GM10266 (cell line): ENCODE data around the gene OR11H7.
"Not testable (repeated sequence)": the region's sequence is repeated elsewhere in the genome, so short reads cannot be mapped to it uniquely, and the experiment has no call there.

Experiments
- DNase-seq: peaks from one replicate; pipeline ENCODE4 v3.0.0; 2012; ENCODE audit errors: extremely low spot score
- TF ChIP-seq, protein P1 (sequence below): IDR thresholded peaks from 2 replicates; pipeline ENCODE4 v1.5.1; 2012; ENCODE audit warnings: mild to moderate bottlenecking, low read depth; ENCODE audit not compliant: control insufficient read depth, insufficient read depth; ENCODE audit errors: missing control alignments

The OR11H7 gene

GRCh38 chr14:20194101-20194500, 34.7 kb upstream of the OR11H7 start:
- no peak for DNase-seq
- TF ChIP-seq, protein P1, sequence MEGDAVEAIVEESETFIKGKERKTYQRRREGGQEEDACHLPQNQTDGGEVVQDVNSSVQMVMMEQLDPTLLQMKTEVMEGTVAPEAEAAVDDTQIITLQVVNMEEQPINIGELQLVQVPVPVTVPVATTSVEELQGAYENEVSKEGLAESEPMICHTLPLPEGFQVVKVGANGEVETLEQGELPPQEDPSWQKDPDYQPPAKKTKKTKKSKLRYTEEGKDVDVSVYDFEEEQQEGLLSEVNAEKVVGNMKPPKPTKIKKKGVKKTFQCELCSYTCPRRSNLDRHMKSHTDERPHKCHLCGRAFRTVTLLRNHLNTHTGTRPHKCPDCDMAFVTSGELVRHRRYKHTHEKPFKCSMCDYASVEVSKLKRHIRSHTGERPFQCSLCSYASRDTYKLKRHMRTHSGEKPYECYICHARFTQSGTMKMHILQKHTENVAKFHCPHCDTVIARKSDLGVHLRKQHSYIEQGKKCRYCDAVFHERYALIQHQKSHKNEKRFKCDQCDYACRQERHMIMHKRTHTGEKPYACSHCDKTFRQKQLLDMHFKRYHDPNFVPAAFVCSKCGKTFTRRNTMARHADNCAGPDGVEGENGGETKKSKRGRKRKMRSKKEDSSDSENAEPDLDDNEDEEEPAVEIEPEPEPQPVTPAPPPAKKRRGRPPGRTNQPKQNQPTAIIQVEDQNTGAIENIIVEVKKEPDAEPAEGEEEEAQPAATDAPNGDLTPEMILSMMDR, result no peak

DNA sequence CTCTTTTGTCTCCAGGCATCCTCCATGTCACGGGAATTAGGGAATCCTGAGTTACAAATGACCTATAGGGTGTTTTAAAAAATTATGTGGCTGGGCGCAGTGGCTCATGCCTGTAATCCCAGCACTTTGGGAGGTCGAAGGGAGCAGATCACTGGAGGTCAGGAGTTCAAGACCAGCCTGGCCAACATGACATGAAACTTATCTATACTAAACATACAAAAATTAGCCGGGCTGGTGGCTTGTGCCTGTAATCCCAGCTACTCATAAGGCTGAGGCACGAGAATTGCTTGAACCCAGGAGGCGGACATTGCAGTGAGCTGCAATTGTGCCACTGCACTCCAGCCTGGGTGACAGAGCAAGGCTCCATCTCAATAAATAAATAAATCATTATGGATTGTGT, 33.6 kb upstream of the OR11H7 start:
- not testable (repeated sequence) for DNase-seq

DNA sequence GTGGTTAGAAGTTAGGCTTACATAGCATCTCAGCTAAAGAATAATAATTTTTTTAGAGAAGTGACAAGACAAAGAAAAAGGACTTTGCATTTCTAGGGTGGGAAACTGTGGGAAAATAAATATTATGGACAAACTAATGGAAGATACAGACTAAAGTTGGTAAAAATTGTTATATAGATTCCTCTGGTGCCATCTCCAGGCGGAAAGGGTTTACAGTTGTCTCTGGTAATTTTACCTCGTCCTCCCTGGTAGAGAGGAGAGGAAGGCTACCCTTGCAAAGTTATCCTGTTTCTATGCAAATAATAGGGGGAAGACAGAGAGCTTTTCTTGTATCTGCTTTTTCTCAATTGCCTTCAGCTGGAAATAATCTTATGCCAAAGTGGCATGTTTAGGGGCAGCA, 32.9 kb upstream of the OR11H7 start:
- TF ChIP-seq, protein P1, result no peak
- DNase-seq, result no peak

DNA sequence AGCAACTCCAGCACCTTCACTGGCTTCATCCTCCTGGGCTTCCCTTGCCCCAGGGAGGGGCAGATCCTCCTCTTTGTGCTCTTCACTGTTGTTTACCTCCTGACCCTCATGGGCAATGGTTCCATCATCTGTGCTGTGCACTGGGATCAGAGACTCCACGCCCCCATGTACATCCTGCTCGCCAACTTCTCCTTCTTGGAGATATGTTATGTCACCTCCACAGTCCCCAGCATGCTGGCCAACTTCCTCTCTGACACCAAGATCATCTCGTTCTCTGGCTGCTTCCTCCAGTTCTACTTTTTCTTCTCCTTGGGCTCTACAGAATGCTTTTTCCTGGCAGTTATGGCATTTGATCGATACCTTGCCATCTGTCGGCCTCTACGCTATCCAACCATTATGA, 31.3 kb upstream of the OR11H7 start:
- TF ChIP-seq, protein P1, result no peak
- DNase-seq, result no peak

- TF ChIP-seq, protein P1, result no peak
- no peak for DNase-seq
These were observed 29.8 kb upstream of the OR11H7 start for GRCh38 chr14:20198991-20199390.

DNA sequence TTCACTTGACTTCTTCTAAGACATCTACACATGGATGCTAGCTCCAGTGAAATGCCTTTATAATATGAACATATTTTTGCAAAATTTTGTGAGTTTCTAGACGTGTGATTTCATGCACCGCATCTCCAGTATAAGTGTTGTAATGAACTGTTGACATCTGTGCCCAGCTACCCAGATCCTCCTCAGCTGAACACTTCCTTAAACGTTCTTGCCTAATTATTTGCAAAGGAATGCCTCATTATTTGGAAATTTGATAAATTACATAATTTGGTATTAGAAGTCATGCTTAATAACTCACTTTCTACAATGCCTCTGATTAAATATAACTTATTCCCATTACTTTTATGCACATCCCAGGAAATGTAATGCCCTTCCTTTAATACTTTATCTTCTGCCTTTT, 24.1 kb upstream of the OR11H7 start:
- TF ChIP-seq, protein P1, result no peak
- DNase-seq, result no peak

DNA sequence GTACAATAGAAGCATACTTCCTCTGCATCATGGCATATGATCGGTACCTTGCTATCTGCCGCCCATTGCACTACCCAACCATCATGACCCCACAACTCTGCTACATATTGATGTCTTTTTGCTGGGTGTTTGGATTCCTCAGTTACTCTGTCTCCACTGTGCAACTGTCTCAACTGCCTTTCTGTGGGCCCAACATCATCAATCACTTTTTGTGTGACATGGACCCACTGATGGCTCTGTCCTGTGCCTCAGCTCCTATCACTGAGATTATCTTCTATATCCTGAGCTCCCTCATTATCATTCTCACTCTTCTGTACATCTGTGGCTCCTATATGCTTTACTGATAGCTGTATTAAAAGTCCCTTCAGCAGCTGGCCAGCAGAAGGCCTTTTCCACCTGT, 19.2 kb upstream of the OR11H7 start:
- TF ChIP-seq, protein P1, result no peak
- no peak for DNase-seq

DNA sequence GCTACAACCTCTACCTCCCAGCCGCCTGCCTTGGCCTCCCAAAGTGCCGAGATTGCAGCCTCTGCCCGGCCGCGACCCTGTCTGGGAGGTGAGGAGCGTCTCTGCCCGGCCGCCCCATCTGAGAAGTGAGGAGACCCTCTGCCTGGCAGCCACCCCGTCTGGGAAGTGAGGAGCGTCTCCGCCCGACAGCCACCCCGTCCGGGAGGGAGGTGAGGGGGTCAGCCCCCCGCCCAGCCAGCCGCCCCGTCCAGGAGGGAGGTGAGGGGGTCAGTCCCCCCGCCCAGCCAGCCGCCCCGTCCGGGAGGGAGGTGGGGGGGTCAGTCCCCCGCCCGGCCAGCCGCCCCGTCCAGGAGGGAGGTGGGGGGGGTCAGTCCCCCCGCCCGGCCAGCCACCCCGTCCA, 16.4 kb upstream of the OR11H7 start:
- DNase-seq, result not testable (repeated sequence)
